Adrenal gland (tissue), 5 donors: Measurements from ENCODE around the gene ITPR1.

Source experiments
- POLR2A ChIP-seq, 2 donors: fragments of 450-650 bp; IDR thresholded peaks; one replicate each; pipeline ENCODE4 v1.6.1; 2017; ENCODE audit warnings: antibody characterized with exemption in 2 of 2, mild to moderate bottlenecking in 2 of 2, moderate library complexity in 1 of 2
- TF ChIP-seq, protein P1 (sequence below), 6 experiments: fragments of 450-650 bp in 4 of 6; fragments of 200-600 bp in 2 of 6; sonication (generic) in 1 of 6; IDR thresholded peaks; 1 replicate in 5 of 6; 2 replicates in 1 of 6; pipeline versions ENCODE4 v1.5.1 to v1.8.0; 2016 to 2021; ENCODE audit warnings: antibody characterized with exemption in 6 of 6, mild to moderate bottlenecking in 2 of 6, moderate library complexity in 1 of 6
- donor health status: DM: no; HTN: no; CAD: no.

GRCh38 chr3:4536260-4536659 is 43.1 kb downstream of the ITPR1 start:
- TF ChIP-seq, protein P1, sequence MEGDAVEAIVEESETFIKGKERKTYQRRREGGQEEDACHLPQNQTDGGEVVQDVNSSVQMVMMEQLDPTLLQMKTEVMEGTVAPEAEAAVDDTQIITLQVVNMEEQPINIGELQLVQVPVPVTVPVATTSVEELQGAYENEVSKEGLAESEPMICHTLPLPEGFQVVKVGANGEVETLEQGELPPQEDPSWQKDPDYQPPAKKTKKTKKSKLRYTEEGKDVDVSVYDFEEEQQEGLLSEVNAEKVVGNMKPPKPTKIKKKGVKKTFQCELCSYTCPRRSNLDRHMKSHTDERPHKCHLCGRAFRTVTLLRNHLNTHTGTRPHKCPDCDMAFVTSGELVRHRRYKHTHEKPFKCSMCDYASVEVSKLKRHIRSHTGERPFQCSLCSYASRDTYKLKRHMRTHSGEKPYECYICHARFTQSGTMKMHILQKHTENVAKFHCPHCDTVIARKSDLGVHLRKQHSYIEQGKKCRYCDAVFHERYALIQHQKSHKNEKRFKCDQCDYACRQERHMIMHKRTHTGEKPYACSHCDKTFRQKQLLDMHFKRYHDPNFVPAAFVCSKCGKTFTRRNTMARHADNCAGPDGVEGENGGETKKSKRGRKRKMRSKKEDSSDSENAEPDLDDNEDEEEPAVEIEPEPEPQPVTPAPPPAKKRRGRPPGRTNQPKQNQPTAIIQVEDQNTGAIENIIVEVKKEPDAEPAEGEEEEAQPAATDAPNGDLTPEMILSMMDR (IDR thresholded peaks at IDR 0.05) = no peak
- no peak for TF ChIP-seq POLR2A (IDR thresholded peaks at IDR 0.05)
